NOMO-1 treated with DMSO at 0.1 percent for 48 hours (cell line): ENCODE measurements around the gene GRID1.

Experiments used
- DNase-seq: peaks from one replicate; lab custom pipeline; 2025; ENCODE audit not compliant: unreplicated experiment; lab: John Stamatoyannopoulos, UW

The GRID1 gene

GRCh38 chr10:86370006-86370585, 3.5 kb upstream of the GRID1 start:
- DNase-seq, result no peak

- DNase-seq, result no peak
These were observed 2.4 kb upstream of the GRID1 start for GRCh38 chr10:86368987-86369386.

GRCh38 chr10:86368046-86368445, 1.5 kb upstream of the GRID1 start:
- no peak for DNase-seq

GRCh38 chr10:86367152-86367951, 757 bp upstream of the GRID1 start:
- no peak for DNase-seq

- DNase-seq, result no peak
These were observed 232 bp upstream of the GRID1 start for GRCh38 chr10:86366902-86367151.

GRCh38 chr10:86365346-86366032, 1.1 kb downstream of the GRID1 start:
- DNase-seq, result no peak

- DNase-seq, result peak; percentile 24
These were observed 1.9 kb downstream of the GRID1 start for GRCh38 chr10:86364491-86365345.

GRCh38 chr10:86363833-86364490, 2.6 kb downstream of the GRID1 start:
- DNase-seq, result no peak

- DNase-seq, result no peak
These were observed 3.3 kb downstream of the GRID1 start for GRCh38 chr10:86363184-86363832.

GRCh38 chr10:86362586-86363183, 3.9 kb downstream of the GRID1 start:
- no peak for DNase-seq

GRCh38 chr10:86362129-86362527, 4.5 kb downstream of the GRID1 start:
- DNase-seq, result no peak

GRCh38 chr10:86361156-86362128, 5.2 kb downstream of the GRID1 start:
- no peak for DNase-seq

GRCh38 chr10:86360657-86361056, 5.9 kb downstream of the GRID1 start:
- no peak for DNase-seq

GRCh38 chr10:86359954-86360353, 6.6 kb downstream of the GRID1 start:
- no peak for DNase-seq

- DNase-seq, result no peak
These were observed 7.5 kb downstream of the GRID1 start for GRCh38 chr10:86359111-86359510.

- no peak for DNase-seq
These were observed 8.9 kb downstream of the GRID1 start for GRCh38 chr10:86357676-86358075.

- no peak for DNase-seq
These were observed 9.6 kb downstream of the GRID1 start for GRCh38 chr10:86357041-86357440.

GRCh38 chr10:86356296-86356695, 10.3 kb downstream of the GRID1 start:
- DNase-seq, result no peak

GRCh38 chr10:86355571-86356038, 11.0 kb downstream of the GRID1 start:
- DNase-seq, result peak; percentile 91
